Cardiac atrium fibroblast (primary cell): ENCODE measurements around the gene BCAP29. TPM values are rescaled to one million over a fixed set of nuclear protein-coding genes. Genes with fewer than 3 reads are reported as not detected.

Experiments used
- total RNA-seq: library from RNA; depleted of rRNA; stranded (reverse); fragments of >200 nt; gene quantifications from 2 replicates; pipeline ENCODE4 v1.2.3, GENCODE V29; 2015

Gene BCAP29
- total RNA-seq, result 83.9 and 107 TPM in 2 replicates

GRCh38 chr7:107579885-107580715, at the start of gene BCAP29:
Gene BCAP29 (plus strand): TSS chr7:107580246. CDS start chr7:107580773, 527 bp downstream.

GRCh38 chr7:107563775-107564552, 16.1 kb upstream of the BCAP29 start, which contains the start of the genes COG5 and DUS4L:
Gene COG5 (minus strand): TSS chr7:107563920. CDS start chr7:107563896, 24 bp downstream.
Gene DUS4L (plus strand): TSS chr7:107563971. CDS start chr7:107567071, 3,100 bp downstream.

GRCh38 chr7:107660381-107661080, 80.5 kb downstream of the BCAP29 start, which contains the start of gene SLC26A4:
Gene SLC26A4 (plus strand): TSS chr7:107660828. CDS start chr7:107661642, 814 bp downstream.

Other genes starting within 250 kb of the BCAP29 start
- not detected in 2 replicates for gene GPR22, start 110.2 kb upstream of the BCAP29 start, total RNA-seq
- 30.9 and 31.8 TPM in 2 replicates for gene COG5, start 16.3 kb upstream of the BCAP29 start, total RNA-seq
- gene DUS4L, start 16.3 kb upstream of the BCAP29 start, total RNA-seq, result 1.3 and 3.6 TPM in 2 replicates
- 0.16 and 0.18 TPM in 2 replicates for gene SLC26A4, start 80.6 kb downstream of the BCAP29 start, total RNA-seq
- gene CBLL1, start 163.9 kb downstream of the BCAP29 start, total RNA-seq, result 7.4 and 7.9 TPM in 2 replicates
- gene SLC26A3, start 223.0 kb downstream of the BCAP29 start, total RNA-seq, result not detected in 2 replicates